Measurements from ENCODE around the gene MYBPC3.

Gene MYBPC3

DNA sequence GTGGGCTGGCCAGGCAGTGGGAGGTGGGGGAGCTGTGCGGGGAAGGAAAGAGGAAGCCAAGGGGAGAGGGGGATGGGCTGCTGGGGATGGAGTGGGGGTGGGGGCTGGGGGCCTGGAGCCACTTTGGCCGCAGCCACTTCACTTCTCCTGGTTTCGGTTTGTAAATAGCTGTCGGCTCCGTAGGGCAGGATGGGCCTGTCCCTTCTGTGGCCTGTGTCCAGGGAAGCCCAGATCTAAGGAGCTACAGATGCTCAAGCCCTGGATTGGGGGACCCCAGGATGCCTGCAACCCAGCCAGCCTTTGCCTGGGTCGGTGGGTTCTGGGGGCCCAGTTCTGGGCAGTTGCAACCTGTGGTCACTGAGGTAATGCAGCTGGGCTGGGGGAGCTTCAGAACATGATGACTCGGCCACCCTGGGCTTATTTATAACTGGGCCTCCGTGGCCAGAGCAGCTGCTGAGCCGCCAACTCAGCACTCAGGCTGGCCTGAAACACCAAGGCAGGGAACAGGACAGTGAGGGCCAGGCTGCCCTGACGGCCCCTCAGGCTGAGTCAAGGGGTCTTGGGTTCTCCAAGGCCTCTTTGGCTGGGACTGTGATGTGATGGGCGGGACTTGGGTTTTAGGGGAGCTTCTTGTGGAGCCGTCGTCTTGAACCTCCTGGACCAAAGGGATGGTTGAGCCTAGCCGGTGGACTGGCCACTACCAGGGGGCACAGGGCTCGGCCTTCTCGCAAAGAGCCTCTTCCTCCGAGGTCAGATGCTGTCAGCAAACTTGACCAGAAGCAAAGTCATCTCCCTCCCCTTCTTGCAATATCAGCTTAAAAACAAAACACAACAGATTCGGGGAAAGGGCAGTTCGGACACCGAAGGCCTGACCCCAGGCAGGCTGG is 40.9 kb upstream of the MYBPC3 start:
- Histone ChIP-seq H3K4me1 (ENCODE audit: insufficient read depth, low read length, poor library complexity, severe bottlenecking) (peaks cover 74% of the 10 kb centered on the region), H3F3A (ENCODE audit: low read depth) (no peaks in the 10 kb centered on the region), H3K36me3 (ENCODE audit: insufficient read depth, low read length) (no peaks in the 10 kb centered on the region), H3K27me3 (ENCODE audit: insufficient read depth, low read length, poor library complexity, severe bottlenecking) (no peaks in the 10 kb centered on the region), H4K20me1 (ENCODE audit: insufficient read depth, low read length, poor library complexity, severe bottlenecking) (no peaks in the 10 kb centered on the region), H3K4me3 (ENCODE audit: low read length, poor library complexity, severe bottlenecking) (no peak overlapping the region), H3K9me2 (replicated peaks; ENCODE audit: low read depth, low read length) (no peaks in the 10 kb centered on the region), H3K9me3 (ENCODE audit: insufficient read depth, low read depth, low read length) (no peaks in the 10 kb centered on the region), H2AFZ (ENCODE audit: low read length) (no peak overlapping the region), H3K79me2 (ENCODE audit: insufficient read depth, low read length) (no peaks in the 10 kb centered on the region), H3K9ac (ENCODE audit: low read depth, low read length, poor library complexity, severe bottlenecking) (peak overlapping the region; percentile 84), H3K4me2 (ENCODE audit: low read depth, low read length, poor library complexity, severe bottlenecking) (peak overlapping the region; percentile 83)
- TF ChIP-seq, protein P1, sequence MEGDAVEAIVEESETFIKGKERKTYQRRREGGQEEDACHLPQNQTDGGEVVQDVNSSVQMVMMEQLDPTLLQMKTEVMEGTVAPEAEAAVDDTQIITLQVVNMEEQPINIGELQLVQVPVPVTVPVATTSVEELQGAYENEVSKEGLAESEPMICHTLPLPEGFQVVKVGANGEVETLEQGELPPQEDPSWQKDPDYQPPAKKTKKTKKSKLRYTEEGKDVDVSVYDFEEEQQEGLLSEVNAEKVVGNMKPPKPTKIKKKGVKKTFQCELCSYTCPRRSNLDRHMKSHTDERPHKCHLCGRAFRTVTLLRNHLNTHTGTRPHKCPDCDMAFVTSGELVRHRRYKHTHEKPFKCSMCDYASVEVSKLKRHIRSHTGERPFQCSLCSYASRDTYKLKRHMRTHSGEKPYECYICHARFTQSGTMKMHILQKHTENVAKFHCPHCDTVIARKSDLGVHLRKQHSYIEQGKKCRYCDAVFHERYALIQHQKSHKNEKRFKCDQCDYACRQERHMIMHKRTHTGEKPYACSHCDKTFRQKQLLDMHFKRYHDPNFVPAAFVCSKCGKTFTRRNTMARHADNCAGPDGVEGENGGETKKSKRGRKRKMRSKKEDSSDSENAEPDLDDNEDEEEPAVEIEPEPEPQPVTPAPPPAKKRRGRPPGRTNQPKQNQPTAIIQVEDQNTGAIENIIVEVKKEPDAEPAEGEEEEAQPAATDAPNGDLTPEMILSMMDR (conservative IDR thresholded peaks at IDR 0.05; ENCODE audit: low read length) = no peak
- TF ChIP-seq EZH2phosphoT487 (IDR thresholded peaks at IDR 0.05; ENCODE audit: borderline replicate concordance) = no peak

GRCh38 chr11:47392546-47393162 is 40.2 kb upstream of the MYBPC3 start:
- H3K4me3 ChIP-seq (ENCODE audit: low read length, poor library complexity, severe bottlenecking) = no peak overlapping the region
- H3K9ac ChIP-seq (ENCODE audit: low read depth, low read length, poor library complexity, severe bottlenecking) = peak overlapping the region; percentile 84
- no peaks in the 10 kb centered on the region for H3F3A ChIP-seq (ENCODE audit: low read depth)
- no peak overlapping the region for H2AFZ ChIP-seq (ENCODE audit: low read length)
- no peaks in the 10 kb centered on the region for H3K27me3 ChIP-seq (ENCODE audit: insufficient read depth, low read length, poor library complexity, severe bottlenecking)
- TF ChIP-seq, protein P1 (conservative IDR thresholded peaks at IDR 0.05; ENCODE audit: low read length) = no peak
- no peak for TF ChIP-seq EZH2phosphoT487 (IDR thresholded peaks at IDR 0.05; ENCODE audit: borderline replicate concordance)
- no peaks in the 10 kb centered on the region for H3K36me3 ChIP-seq (ENCODE audit: insufficient read depth, low read length)
- no peaks in the 10 kb centered on the region for H3K9me3 ChIP-seq (ENCODE audit: insufficient read depth, low read depth, low read length)
- peak overlapping the region; percentile 36 for H3K4me2 ChIP-seq (ENCODE audit: low read depth, low read length, poor library complexity, severe bottlenecking)
- H3K4me1 ChIP-seq (ENCODE audit: insufficient read depth, low read length, poor library complexity, severe bottlenecking) = peaks cover 74% of the 10 kb centered on the region
- no peaks in the 10 kb centered on the region for H3K9me2 ChIP-seq (replicated peaks; ENCODE audit: low read depth, low read length)
- H3K79me2 ChIP-seq (ENCODE audit: insufficient read depth, low read length) = no peaks in the 10 kb centered on the region
- no peaks in the 10 kb centered on the region for H4K20me1 ChIP-seq (ENCODE audit: insufficient read depth, low read length, poor library complexity, severe bottlenecking)

- TF ChIP-seq, protein P1 (conservative IDR thresholded peaks at IDR 0.05; ENCODE audit: low read length) = no peak
- no peak for TF ChIP-seq EZH2phosphoT487 (IDR thresholded peaks at IDR 0.05; ENCODE audit: borderline replicate concordance)
- no peaks in the 10 kb centered on the region for H3F3A ChIP-seq (ENCODE audit: low read depth)
- no peak overlapping the region for H3K4me3 ChIP-seq (ENCODE audit: low read length, poor library complexity, severe bottlenecking)
- peaks cover 70% of the 10 kb centered on the region for H3K4me1 ChIP-seq (ENCODE audit: insufficient read depth, low read length, poor library complexity, severe bottlenecking)
- H3K9me3 ChIP-seq (ENCODE audit: insufficient read depth, low read depth, low read length) = no peaks in the 10 kb centered on the region
- no peaks in the 10 kb centered on the region for H3K9me2 ChIP-seq (replicated peaks; ENCODE audit: low read depth, low read length)
- no peaks in the 10 kb centered on the region for H3K79me2 ChIP-seq (ENCODE audit: insufficient read depth, low read length)
- no peak overlapping the region for H2AFZ ChIP-seq (ENCODE audit: low read length)
- H3K27me3 ChIP-seq (ENCODE audit: insufficient read depth, low read length, poor library complexity, severe bottlenecking) = no peaks in the 10 kb centered on the region
- H3K36me3 ChIP-seq (ENCODE audit: insufficient read depth, low read length) = no peaks in the 10 kb centered on the region
- no peaks in the 10 kb centered on the region for H4K20me1 ChIP-seq (ENCODE audit: insufficient read depth, low read length, poor library complexity, severe bottlenecking)
- no peak overlapping the region for H3K4me2 ChIP-seq (ENCODE audit: low read depth, low read length, poor library complexity, severe bottlenecking)
- H3K9ac ChIP-seq (ENCODE audit: low read depth, low read length, poor library complexity, severe bottlenecking) = peak overlapping the region; percentile 84
Measured at GRCh38 chr11:47391711-47392432, 39.4 kb upstream of the MYBPC3 start.

Data from Loucy (cell line).